ENCODE measurements around the gene ARHGEF40. TPM values are rescaled to one million over a fixed set of nuclear protein-coding genes. Genes with fewer than 3 reads are reported as not detected.
A peak's percentile ranks its signal among the peaks of the same experiment; 100 is the strongest.

ARHGEF40 gene
- total RNA-seq, 3 donors from 2014 or later (not counting 1 experiment from before 2014, with no cell fraction given): 4.4 to 6.9 (median 6.0) TPM

GRCh38 chr14:21093769-21094681, 23.9 kb downstream of the ARHGEF40 start:
- ATAC-seq (no peak), DNase-seq (no peak)
- TF ChIP-seq CTCF (IDR thresholded peaks at IDR 0.05): no peak
- no peaks in the 10 kb centered on the region for H3K27me3 Mint-ChIP-seq (ENCODE audit: low read depth in 2 of 2)
- H3K27ac ChIP-seq (ENCODE audit: low read length): no peak overlapping the region
- peaks cover 12 to 13% of the 10 kb centered on the region in 2 donors for H3K4me1 Mint-ChIP-seq
- H3K27ac Mint-ChIP-seq: peak overlapping the region in 1 of 2 donors; percentile 36
- no peaks in the 10 kb centered on the region for H3K36me3 ChIP-seq (ENCODE audit: control insufficient read depth, insufficient read depth, low read length)
- H3K4me1 ChIP-seq (ENCODE audit: control insufficient read depth, insufficient read depth, low read length): peaks cover 19% of the 10 kb centered on the region
- intact Hi-C loops (cut with micrococcal nuclease): no loop called here
- no peak overlapping the region for H3K4me3 Mint-ChIP-seq
- no peaks in the 10 kb centered on the region for H3K9me3 ChIP-seq (ENCODE audit: control insufficient read depth, insufficient read depth, low read length)
- H3K27me3 ChIP-seq (ENCODE audit: control insufficient read depth, insufficient read depth, low read length): no peaks in the 10 kb centered on the region
- 91% methylated on average over 6 of the region's 7 CpGs for WGBS (ENCODE audit: insufficient coverage)
- H3K9me3 Mint-ChIP-seq: no peaks in the 10 kb centered on the region
- H3K4me3 ChIP-seq (ENCODE audit: low read length): no peak overlapping the region
- no peaks in the 10 kb centered on the region for H3K36me3 Mint-ChIP-seq

GRCh38 chr14:21095430-21096205, 25.5 kb downstream of the ARHGEF40 start:
- Histone ChIP-seq H3K36me3 (ENCODE audit: control insufficient read depth, insufficient read depth, low read length) (no peaks in the 10 kb centered on the region), H3K27ac (ENCODE audit: low read length) (no peak overlapping the region), H3K4me1 (ENCODE audit: control insufficient read depth, insufficient read depth, low read length) (peaks cover 23% of the 10 kb centered on the region), H3K9me3 (ENCODE audit: control insufficient read depth, insufficient read depth, low read length) (no peaks in the 10 kb centered on the region), H3K4me3 (ENCODE audit: low read length) (no peak overlapping the region), H3K27me3 (ENCODE audit: control insufficient read depth, insufficient read depth, low read length) (no peaks in the 10 kb centered on the region)
- 81% methylated on average over 6 of the region's 6 CpGs for WGBS (ENCODE audit: insufficient coverage)
- Mint-ChIP-seq H3K27me3 (ENCODE audit: low read depth in 2 of 2) (peaks cover 0 to 2% of the 10 kb centered on the region in 2 donors), H3K27ac (peak overlapping the region; percentile 39 to 65), H3K36me3 (no peaks in the 10 kb centered on the region), H3K4me3 (peak overlapping the region; percentile 82), H3K9me3 (no peaks in the 10 kb centered on the region), H3K4me1 (peaks cover 18 to 19% of the 10 kb centered on the region in 2 donors)
- TF ChIP-seq CTCF (IDR thresholded peaks at IDR 0.05): no peak
- ATAC-seq (no peak), DNase-seq (no peak)
- intact Hi-C loops (cut with micrococcal nuclease): no loop called here

GRCh38 chr14:21096438-21096837, 26.3 kb downstream of the ARHGEF40 start:
- Histone ChIP-seq H3K27ac (ENCODE audit: low read length) (no peak overlapping the region), H3K9me3 (ENCODE audit: control insufficient read depth, insufficient read depth, low read length) (no peaks in the 10 kb centered on the region), H3K4me1 (ENCODE audit: control insufficient read depth, insufficient read depth, low read length) (peaks cover 23% of the 10 kb centered on the region), H3K36me3 (ENCODE audit: control insufficient read depth, insufficient read depth, low read length) (no peaks in the 10 kb centered on the region), H3K4me3 (ENCODE audit: low read length) (no peak overlapping the region), H3K27me3 (ENCODE audit: control insufficient read depth, insufficient read depth, low read length) (no peaks in the 10 kb centered on the region)
- no peak for DNase-seq
- Mint-ChIP-seq H3K4me1 (peaks cover 18 to 19% of the 10 kb centered on the region in 2 donors), H3K27me3 (ENCODE audit: low read depth in 2 of 2) (peaks cover 0 to 4% of the 10 kb centered on the region in 2 donors), H3K27ac (peak overlapping the region; percentile 39 to 65), H3K9me3 (no peaks in the 10 kb centered on the region), H3K36me3 (no peaks in the 10 kb centered on the region), H3K4me3 (peak overlapping the region; percentile 82)
- no peak for TF ChIP-seq CTCF (IDR thresholded peaks at IDR 0.05)
- ATAC-seq: no peak
- intact Hi-C loops (cut with micrococcal nuclease): no loop called here
- 92% methylated on average over 2 of the region's 3 CpGs for WGBS (ENCODE audit: insufficient coverage)
